HepG2 (cell line): ENCODE measurements around the gene TPM1. TPM values are rescaled to one million over a fixed set of nuclear protein-coding genes. Genes with fewer than 3 reads are reported as not detected.

Experiments used
- JARID2 ChIP-seq: sonication (generic); formaldehyde crosslinking; IDR thresholded peaks from 2 replicates; pipeline ENCODE4 v1.8.1; 2023; ENCODE audit warnings: missing genetic modification reagents, inconsistent platforms; ENCODE audit not compliant: insufficient replicate concordance
- MEIS2 ChIP-seq: sonication (generic); formaldehyde crosslinking; IDR thresholded peaks from 2 replicates; pipeline ENCODE4 v1.9.0; 2021; ENCODE audit warnings: mild to moderate bottlenecking, missing genetic modification reagents
- PHF21A ChIP-seq: sonication (generic); formaldehyde crosslinking; IDR thresholded peaks from 2 replicates; pipeline ENCODE4 v1.5.0; 2020; ENCODE audit warnings: mild to moderate bottlenecking, missing genetic modification reagents
- RELA ChIP-seq: sonication (generic); formaldehyde crosslinking; IDR thresholded peaks from 2 replicates; pipeline ENCODE4 v1.4.0; 2020; ENCODE audit warnings: missing genetic modification reagents
- TGIF2 ChIP-seq: IDR thresholded peaks from 2 replicates; pipeline ENCODE4 v1.6.1; 2016; ENCODE audit warnings: control low read depth, missing compliant biosample characterization
- XRCC5 ChIP-seq: fragments of 200-400 bp; formaldehyde crosslinking; optimal IDR thresholded peaks from 2 replicates; pipeline ENCODE3; 2017; ENCODE audit warnings: mild to moderate bottlenecking, low read length
- ZIK1 ChIP-seq: sonication (generic); formaldehyde crosslinking; IDR thresholded peaks from 2 replicates; pipeline ENCODE4 v1.5.0; 2020; ENCODE audit warnings: mild to moderate bottlenecking, low read depth, missing genetic modification reagents, borderline replicate concordance
- polyA plus RNA-seq, 8 experiments: library from polyadenylated mRNA; depleted of rRNA in 3 of 8; stranded (reverse) in 7 of 8; unstranded in 1 of 8; fragments of >200 nt; fragmentation: Illumina TruSeq in 4 of 8; extraction: Trizol in 4 of 8; gene quantifications; 2 replicates each; pipeline versions ENCODE4 v1.2.1 to v1.2.3, GENCODE V29; 2011 to 2016; ENCODE audit warnings: low read depth in 4 of 8, missing spikeins in 1 of 8, mixed read lengths in 1 of 8; ENCODE audit not compliant: insufficient read depth in 1 of 8
- total RNA-seq, 5 experiments: library from RNA; depleted of rRNA; stranded (reverse); fragments of >200 nt; fragmentation: Illumina TruSeq; extraction: Trizol; gene quantifications; 2 replicates each; pipeline ENCODE4 v1.2.3, GENCODE V29; 2016; ENCODE audit warnings: low read depth in 1 of 5
- TF ChIP-seq, protein P1 (sequence below): sonication (generic); formaldehyde crosslinking; conservative IDR thresholded peaks from 2 replicates; pipeline ENCODE4 v1.8.0; 2022; ENCODE audit warnings: mild to moderate bottlenecking, moderate library complexity, missing genetic modification reagents
- TF ChIP-seq, protein P2 (sequence below): sonication (generic); formaldehyde crosslinking; IDR thresholded peaks from 2 replicates; pipeline ENCODE4 v1.5.1; 2020; ENCODE audit warnings: mild to moderate bottlenecking, missing genetic modification reagents, borderline replicate concordance
- TF ChIP-seq, protein P3 (sequence below): sonication (generic); formaldehyde crosslinking; IDR thresholded peaks from 2 replicates; pipeline ENCODE4 v1.4.0; 2020; ENCODE audit warnings: missing genetic modification reagents
- TF ChIP-seq, protein P4 (sequence below), 2 experiments: sonication (generic) in 1 of 2; formaldehyde crosslinking in 1 of 2; IDR thresholded peaks; 2 replicates each; pipeline versions ENCODE4 v1.4.0 to v1.6.1; 2018 to 2020; ENCODE audit warnings: missing genetic modification reagents in 2 of 2, borderline replicate concordance in 1 of 2, low read depth in 1 of 2, mild to moderate bottlenecking in 1 of 2, missing biosample characterization in 1 of 2
- TF ChIP-seq, protein P5 (sequence below): sonication (generic); formaldehyde crosslinking; IDR thresholded peaks from 2 replicates; pipeline ENCODE4 v1.4.0; 2020; ENCODE audit warnings: missing genetic modification reagents, borderline replicate concordance
- TF ChIP-seq, protein P6 (sequence below): sonication (generic); IDR thresholded peaks from 2 replicates; pipeline ENCODE4 v1.6.1; 2016; ENCODE audit warnings: low read depth, borderline replicate concordance

Gene TPM1
- total and polyA plus RNA-seq, 2 of the 13 experiments (the other 11 are each of a cell fraction or from before 2014, with no cell fraction given), result 98.9 to 109 TPM

DNA sequence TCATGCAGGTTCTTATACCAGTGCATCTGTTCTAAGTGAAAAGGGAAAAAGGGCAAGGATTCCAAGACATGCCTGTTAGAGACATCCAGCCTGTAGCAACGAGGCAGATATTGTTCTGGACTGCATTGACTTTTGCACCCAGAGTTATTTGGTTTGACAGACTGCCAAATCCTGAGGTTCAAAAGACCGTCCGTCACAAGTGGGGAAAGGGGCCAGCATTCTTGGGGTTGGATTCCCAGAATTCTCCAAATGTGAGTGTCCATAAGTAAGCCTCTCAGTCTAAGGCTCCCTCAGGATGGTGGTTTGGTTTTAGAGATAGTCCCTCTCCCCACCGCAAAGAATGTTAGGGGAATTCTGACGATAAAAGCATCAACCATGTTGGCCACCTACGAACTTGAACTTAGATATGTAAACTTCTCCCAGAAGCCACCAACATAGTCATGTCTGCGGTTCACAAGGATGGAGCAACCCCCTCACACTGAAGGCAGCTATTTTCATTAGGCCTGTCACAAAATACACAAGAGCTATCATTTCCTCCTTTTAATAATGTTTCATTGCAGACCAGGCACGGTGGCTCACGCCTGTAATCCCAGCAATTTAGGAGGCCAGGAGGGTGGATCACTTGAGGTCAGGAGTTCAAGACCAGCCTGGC lies 65.5 kb downstream of the TPM1 start (continued):
- TF ChIP-seq, protein P1, sequence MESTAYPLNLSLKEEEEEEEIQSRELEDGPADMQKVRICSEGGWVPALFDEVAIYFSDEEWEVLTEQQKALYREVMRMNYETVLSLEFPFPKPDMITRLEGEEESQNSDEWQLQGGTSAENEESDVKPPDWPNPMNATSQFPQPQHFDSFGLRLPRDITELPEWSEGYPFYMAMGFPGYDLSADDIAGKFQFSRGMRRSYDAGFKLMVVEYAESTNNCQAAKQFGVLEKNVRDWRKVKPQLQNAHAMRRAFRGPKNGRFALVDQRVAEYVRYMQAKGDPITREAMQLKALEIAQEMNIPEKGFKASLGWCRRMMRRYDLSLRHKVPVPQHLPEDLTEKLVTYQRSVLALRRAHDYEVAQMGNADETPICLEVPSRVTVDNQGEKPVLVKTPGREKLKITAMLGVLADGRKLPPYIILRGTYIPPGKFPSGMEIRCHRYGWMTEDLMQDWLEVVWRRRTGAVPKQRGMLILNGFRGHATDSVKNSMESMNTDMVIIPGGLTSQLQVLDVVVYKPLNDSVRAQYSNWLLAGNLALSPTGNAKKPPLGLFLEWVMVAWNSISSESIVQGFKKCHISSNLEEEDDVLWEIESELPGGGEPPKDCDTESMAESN (CRISPR knock-in tag), result peak; percentile 57; the same call in 1 of the 2 replicates
- TF ChIP-seq, protein P2, sequence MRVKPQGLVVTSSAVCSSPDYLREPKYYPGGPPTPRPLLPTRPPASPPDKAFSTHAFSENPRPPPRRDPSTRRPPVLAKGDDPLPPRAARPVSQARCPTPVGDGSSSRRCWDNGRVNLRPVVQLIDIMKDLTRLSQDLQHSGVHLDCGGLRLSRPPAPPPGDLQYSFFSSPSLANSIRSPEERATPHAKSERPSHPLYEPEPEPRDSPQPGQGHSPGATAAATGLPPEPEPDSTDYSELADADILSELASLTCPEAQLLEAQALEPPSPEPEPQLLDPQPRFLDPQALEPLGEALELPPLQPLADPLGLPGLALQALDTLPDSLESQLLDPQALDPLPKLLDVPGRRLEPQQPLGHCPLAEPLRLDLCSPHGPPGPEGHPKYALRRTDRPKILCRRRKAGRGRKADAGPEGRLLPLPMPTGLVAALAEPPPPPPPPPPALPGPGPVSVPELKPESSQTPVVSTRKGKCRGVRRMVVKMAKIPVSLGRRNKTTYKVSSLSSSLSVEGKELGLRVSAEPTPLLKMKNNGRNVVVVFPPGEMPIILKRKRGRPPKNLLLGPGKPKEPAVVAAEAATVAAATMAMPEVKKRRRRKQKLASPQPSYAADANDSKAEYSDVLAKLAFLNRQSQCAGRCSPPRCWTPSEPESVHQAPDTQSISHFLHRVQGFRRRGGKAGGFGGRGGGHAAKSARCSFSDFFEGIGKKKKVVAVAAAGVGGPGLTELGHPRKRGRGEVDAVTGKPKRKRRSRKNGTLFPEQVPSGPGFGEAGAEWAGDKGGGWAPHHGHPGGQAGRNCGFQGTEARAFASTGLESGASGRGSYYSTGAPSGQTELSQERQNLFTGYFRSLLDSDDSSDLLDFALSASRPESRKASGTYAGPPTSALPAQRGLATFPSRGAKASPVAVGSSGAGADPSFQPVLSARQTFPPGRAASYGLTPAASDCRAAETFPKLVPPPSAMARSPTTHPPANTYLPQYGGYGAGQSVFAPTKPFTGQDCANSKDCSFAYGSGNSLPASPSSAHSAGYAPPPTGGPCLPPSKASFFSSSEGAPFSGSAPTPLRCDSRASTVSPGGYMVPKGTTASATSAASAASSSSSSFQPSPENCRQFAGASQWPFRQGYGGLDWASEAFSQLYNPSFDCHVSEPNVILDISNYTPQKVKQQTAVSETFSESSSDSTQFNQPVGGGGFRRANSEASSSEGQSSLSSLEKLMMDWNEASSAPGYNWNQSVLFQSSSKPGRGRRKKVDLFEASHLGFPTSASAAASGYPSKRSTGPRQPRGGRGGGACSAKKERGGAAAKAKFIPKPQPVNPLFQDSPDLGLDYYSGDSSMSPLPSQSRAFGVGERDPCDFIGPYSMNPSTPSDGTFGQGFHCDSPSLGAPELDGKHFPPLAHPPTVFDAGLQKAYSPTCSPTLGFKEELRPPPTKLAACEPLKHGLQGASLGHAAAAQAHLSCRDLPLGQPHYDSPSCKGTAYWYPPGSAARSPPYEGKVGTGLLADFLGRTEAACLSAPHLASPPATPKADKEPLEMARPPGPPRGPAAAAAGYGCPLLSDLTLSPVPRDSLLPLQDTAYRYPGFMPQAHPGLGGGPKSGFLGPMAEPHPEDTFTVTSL (CRISPR knock-in tag), result peak; percentile 86; the same call in 1 of the 2 replicates
- TF ChIP-seq ZIK1 (CRISPR knock-in tag) (no peak), TGIF2 (CRISPR knock-in tag) (peak; percentile 88), MEIS2 (peak; percentile 82), XRCC5 (peak; percentile 49), PHF21A (CRISPR knock-in tag) (peak; percentile 87), JARID2 (CRISPR knock-in tag) (peak; percentile 64), RELA (0 out of 2 replicates have a peak, but pooled peaks have one; percentile 28)
- TF ChIP-seq, protein P3, sequence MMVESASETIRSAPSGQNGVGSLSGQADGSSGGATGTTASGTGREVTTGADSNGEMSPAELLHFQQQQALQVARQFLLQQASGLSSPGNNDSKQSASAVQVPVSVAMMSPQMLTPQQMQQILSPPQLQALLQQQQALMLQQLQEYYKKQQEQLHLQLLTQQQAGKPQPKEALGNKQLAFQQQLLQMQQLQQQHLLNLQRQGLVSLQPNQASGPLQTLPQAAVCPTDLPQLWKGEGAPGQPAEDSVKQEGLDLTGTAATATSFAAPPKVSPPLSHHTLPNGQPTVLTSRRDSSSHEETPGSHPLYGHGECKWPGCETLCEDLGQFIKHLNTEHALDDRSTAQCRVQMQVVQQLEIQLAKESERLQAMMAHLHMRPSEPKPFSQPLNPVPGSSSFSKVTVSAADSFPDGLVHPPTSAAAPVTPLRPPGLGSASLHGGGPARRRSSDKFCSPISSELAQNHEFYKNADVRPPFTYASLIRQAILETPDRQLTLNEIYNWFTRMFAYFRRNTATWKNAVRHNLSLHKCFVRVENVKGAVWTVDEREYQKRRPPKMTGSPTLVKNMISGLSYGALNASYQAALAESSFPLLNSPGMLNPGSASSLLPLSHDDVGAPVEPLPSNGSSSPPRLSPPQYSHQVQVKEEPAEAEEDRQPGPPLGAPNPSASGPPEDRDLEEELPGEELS, result peak; percentile 64
- TF ChIP-seq, protein P4, sequence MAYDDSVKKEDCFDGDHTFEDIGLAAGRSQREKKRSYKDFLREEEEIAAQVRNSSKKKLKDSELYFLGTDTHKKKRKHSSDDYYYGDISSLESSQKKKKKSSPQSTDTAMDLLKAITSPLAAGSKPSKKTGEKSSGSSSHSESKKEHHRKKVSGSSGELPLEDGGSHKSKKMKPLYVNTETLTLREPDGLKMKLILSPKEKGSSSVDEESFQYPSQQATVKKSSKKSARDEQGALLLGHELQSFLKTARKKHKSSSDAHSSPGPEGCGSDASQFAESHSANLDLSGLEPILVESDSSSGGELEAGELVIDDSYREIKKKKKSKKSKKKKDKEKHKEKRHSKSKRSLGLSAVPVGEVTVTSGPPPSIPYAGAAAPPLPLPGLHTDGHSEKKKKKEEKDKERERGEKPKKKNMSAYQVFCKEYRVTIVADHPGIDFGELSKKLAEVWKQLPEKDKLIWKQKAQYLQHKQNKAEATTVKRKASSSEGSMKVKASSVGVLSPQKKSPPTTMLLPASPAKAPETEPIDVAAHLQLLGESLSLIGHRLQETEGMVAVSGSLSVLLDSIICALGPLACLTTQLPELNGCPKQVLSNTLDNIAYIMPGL (CRISPR knock-in tag; IDR thresholded peaks at IDR 0.05; ENCODE audit: borderline replicate concordance in 1 of 2, low read depth in 1 of 2), result peak in 1 of 2 experiments; percentile 42; a peak in 1 of 4 replicates
- TF ChIP-seq, protein P5, sequence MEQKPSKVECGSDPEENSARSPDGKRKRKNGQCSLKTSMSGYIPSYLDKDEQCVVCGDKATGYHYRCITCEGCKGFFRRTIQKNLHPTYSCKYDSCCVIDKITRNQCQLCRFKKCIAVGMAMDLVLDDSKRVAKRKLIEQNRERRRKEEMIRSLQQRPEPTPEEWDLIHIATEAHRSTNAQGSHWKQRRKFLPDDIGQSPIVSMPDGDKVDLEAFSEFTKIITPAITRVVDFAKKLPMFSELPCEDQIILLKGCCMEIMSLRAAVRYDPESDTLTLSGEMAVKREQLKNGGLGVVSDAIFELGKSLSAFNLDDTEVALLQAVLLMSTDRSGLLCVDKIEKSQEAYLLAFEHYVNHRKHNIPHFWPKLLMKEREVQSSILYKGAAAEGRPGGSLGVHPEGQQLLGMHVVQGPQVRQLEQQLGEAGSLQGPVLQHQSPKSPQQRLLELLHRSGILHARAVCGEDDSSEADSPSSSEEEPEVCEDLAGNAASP, result peak; percentile 60; the same call in 1 of the 2 replicates
- TF ChIP-seq, protein P6, sequence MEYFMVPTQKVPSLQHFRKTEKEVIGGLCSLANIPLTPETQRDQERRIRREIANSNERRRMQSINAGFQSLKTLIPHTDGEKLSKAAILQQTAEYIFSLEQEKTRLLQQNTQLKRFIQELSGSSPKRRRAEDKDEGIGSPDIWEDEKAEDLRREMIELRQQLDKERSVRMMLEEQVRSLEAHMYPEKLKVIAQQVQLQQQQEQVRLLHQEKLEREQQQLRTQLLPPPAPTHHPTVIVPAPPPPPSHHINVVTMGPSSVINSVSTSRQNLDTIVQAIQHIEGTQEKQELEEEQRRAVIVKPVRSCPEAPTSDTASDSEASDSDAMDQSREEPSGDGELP, result peak; percentile 67; the same call in 1 of the 2 replicates
